IPS DF 6.9 (cell line): ENCODE data around the gene CCDC177.
A peak's percentile ranks its signal among the peaks of the same experiment; 100 is the strongest.

Experiments used
- DNase-seq: peaks from one replicate; pipeline ENCODE4 v3.0.0-alpha.2; 2013; ENCODE audit warnings: low read depth, low spot score
- H3K27ac ChIP-seq: one replicate; pipeline ENCODE4 v1.5.1; 2013; ENCODE audit warnings: low read length, control low read depth
- H3K27me3 ChIP-seq: 2 replicates; pipeline ENCODE4 v1.6.1; 2013; ENCODE audit warnings: mild to moderate bottlenecking, low read length; ENCODE audit not compliant: control insufficient read depth, insufficient read depth
- H3K36me3 ChIP-seq: 2 replicates; pipeline ENCODE4 v1.6.1; 2013; ENCODE audit warnings: low read length; ENCODE audit not compliant: control insufficient read depth, insufficient read depth
- H3K4me1 ChIP-seq: 2 replicates; pipeline ENCODE4 v1.6.1; 2013; ENCODE audit warnings: low read length; ENCODE audit not compliant: control insufficient read depth, insufficient read depth
- H3K4me3 ChIP-seq: 2 replicates; pipeline ENCODE4 v1.5.1; 2013; ENCODE audit warnings: mild to moderate bottlenecking, low read length
- H3K9me3 ChIP-seq: 2 replicates; pipeline ENCODE4 v1.6.1; 2013; ENCODE audit warnings: low read length, inconsistent platforms; ENCODE audit not compliant: control insufficient read depth, insufficient read depth
- WGBS: extraction: QIAGEN DNeasy Blood & Tissue Kit; methylation state at CpG from one replicate; pipeline ENCODE4 v1.1.7; 2013; ENCODE audit warnings: mixed read lengths, missing lambda C conversion rate; ENCODE audit not compliant: insufficient read length, insufficient coverage; 5-methylcytosine and 5-hydroxymethylcytosine counted together

The CCDC177 gene

DNA sequence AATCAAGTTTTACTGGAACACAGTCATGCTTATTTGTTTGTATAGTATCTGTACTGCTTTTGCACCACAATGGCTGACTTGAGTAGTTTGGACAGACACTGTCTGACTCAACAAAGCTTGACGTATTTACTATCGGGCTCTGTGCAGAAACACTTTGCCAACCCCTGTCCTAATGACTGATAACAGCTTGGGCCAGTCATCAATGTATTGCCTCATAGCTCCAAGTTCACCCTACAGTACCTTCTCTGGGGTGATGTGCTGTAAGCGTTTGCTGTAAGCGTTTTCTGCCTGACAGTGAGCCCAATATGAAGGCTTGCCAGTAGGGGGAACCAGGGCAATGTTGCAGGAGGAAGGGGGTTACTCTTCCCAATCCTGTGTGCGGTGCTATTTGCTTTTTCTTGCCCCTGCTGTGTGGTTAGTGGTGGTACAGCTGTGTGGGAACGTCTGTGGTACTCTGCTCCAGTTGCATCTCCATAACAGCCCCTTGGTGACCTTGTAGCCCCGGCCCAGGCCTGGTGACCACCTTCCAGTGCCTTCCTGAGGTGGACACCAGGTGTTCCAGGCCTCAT is 5.4 kb upstream of the CCDC177 start:
- H3K27me3 ChIP-seq = no peaks in the 10 kb centered on the region
- no peak for DNase-seq
- no CpG with 5 or more reads among the region's 7 CpGs for WGBS
- no peak overlapping the region for H3K27ac ChIP-seq
- no peak overlapping the region for H3K4me3 ChIP-seq
- no peaks in the 10 kb centered on the region for H3K36me3 ChIP-seq
- H3K4me1 ChIP-seq = 0 out of 2 replicates have a peak, but pooled peaks cover 2% of the 10 kb centered on the region
- H3K9me3 ChIP-seq = no peaks in the 10 kb centered on the region

DNA sequence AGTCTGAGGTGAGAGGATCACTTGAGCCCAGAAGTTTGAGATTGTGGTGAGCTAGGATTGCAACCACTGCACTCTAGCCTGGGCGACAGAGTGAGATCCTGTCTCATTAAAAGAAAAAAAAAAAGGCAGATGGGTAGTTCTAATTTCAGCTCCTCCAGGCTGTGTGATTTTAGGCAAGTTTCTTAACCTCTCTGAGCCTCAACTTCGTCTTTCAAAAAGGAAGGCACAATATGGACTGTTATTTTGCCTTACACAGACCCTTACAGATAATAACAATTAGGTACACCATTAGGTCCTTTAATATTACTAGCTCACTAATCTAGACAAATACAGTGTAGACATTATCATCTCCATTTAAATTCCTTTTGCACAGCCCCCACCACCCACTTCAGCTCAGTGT is 4.8 kb upstream of the CCDC177 start:
- H3K9me3 ChIP-seq = no peaks in the 10 kb centered on the region
- H3K36me3 ChIP-seq = no peaks in the 10 kb centered on the region
- no peaks in the 10 kb centered on the region for H3K27me3 ChIP-seq
- no peak for DNase-seq
- 0 out of 2 replicates have a peak, but pooled peaks cover 2% of the 10 kb centered on the region for H3K4me1 ChIP-seq
- no peak overlapping the region for H3K27ac ChIP-seq
- no peak overlapping the region for H3K4me3 ChIP-seq
- no CpG with 5 or more reads among the region's 2 CpGs for WGBS

DNA sequence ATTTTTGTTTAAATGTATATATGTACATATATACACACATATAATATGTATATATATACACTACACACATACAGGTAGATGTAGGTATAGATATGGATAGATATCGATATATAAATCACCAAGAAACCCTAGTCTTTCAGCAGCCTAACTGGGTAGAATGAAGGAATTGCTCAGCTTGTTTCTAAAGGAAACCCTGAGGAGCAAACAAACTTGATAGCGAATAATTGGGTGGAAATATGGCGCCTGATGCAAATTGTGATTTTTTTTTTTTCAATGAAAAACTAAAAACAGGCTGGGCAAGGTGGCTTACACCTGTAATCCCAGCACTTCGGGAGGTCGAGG is 254 bp upstream of the CCDC177 start:
- Histone ChIP-seq H3K4me1 (peaks cover 3% of the 10 kb centered on the region; the same call in 1 of the 2 replicates), H3K27me3 (peaks cover 33% of the 10 kb centered on the region), H3K9me3 (no peaks in the 10 kb centered on the region), H3K27ac (no peak overlapping the region), H3K4me3 (no peak overlapping the region), H3K36me3 (no peaks in the 10 kb centered on the region; the same call in 1 of the 2 replicates)
- no CpG with 5 or more reads among the region's 5 CpGs for WGBS
- no peak for DNase-seq

- no CpG with 5 or more reads among the region's 15 CpGs for WGBS
- Histone ChIP-seq H3K27ac (no peak overlapping the region), H3K4me3 (no peak overlapping the region; the same call in 1 of the 2 replicates), H3K9me3 (no peaks in the 10 kb centered on the region), H3K36me3 (no peaks in the 10 kb centered on the region; the same call in 1 of the 2 replicates), H3K4me1 (peaks cover 3% of the 10 kb centered on the region; the same call in 1 of the 2 replicates), H3K27me3 (peaks cover 35% of the 10 kb centered on the region)
- DNase-seq = no peak
Observed at GRCh38 chr14:69573831-69574262, 824 bp downstream of the CCDC177 start.

DNA sequence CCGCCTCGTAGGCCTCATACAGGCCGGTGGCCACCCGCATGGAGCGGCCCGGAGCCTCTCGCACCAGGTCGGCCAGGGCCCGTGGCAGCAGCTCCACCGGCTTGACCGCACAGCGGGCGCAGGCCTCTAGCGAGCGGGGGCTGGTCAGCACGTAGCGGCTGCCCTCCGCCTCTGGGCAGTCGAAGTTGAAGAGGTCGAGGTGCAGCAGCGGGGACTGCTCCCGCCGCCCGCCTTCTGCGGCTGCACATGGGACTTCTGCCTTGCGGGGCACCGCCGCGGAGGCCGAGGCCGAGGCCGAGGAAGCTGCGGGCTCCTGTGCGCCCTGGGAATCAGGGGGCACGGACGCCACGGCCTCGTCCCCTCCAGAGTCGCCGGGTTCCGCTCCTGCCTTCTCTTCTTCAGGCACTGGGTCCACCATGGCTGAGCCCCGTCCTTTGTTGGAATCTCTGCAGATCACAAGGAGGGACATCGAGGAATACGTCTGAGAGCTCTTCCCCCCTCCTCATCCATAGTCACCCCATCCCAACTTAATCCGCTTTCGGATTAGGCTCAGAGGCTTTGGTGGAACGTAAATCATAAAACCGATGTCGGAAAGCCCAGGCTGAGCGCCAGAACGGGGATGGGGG is 1.4 kb downstream of the CCDC177 start:
- no CpG with 5 or more reads among the region's 51 CpGs for WGBS
- Histone ChIP-seq H3K9me3 (no peaks in the 10 kb centered on the region), H3K4me1 (peaks cover 3% of the 10 kb centered on the region; the same call in 1 of the 2 replicates), H3K4me3 (no peak overlapping the region), H3K27me3 (peaks cover 35% of the 10 kb centered on the region), H3K27ac (no peak overlapping the region), H3K36me3 (no peaks in the 10 kb centered on the region; the same call in 1 of the 2 replicates)
- no peak for DNase-seq

DNA sequence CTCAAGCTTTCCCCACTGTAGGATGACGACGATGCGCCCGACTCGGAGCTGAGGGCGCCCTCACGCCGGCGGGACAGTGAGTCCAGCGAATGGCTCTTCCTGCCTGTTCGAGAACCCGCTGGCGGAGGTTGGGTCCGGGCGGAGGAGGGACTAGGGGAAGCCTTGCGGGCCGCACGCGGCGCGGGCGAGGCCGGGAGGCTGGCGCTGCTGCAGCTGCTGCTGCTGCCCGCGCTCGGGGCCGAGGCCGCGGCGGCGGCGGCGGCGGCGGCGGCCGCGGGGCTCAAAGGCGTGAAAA is 1.9 kb downstream of the CCDC177 start:
- DNase-seq = no peak
- Histone ChIP-seq H3K4me3 (no peak overlapping the region), H3K27me3 (peaks cover 35% of the 10 kb centered on the region), H3K27ac (no peak overlapping the region), H3K36me3 (no peaks in the 10 kb centered on the region; the same call in 1 of the 2 replicates), H3K9me3 (no peaks in the 10 kb centered on the region), H3K4me1 (peaks cover 3% of the 10 kb centered on the region; the same call in 1 of the 2 replicates)
- WGBS = no CpG with 5 or more reads among the region's 40 CpGs

GRCh38 chr14:69572030-69572840 is 2.4 kb downstream of the CCDC177 start:
- Histone ChIP-seq H3K36me3 (no peaks in the 10 kb centered on the region; the same call in 1 of the 2 replicates), H3K27me3 (peaks cover 35% of the 10 kb centered on the region), H3K27ac (no peak overlapping the region), H3K4me1 (peaks cover 3% of the 10 kb centered on the region; the same call in 1 of the 2 replicates), H3K4me3 (peak overlapping the region; percentile 17; the same call in 1 of the 2 replicates), H3K9me3 (no peaks in the 10 kb centered on the region)
- DNase-seq = no peak
- no CpG with 5 or more reads among the region's 112 CpGs for WGBS

DNA sequence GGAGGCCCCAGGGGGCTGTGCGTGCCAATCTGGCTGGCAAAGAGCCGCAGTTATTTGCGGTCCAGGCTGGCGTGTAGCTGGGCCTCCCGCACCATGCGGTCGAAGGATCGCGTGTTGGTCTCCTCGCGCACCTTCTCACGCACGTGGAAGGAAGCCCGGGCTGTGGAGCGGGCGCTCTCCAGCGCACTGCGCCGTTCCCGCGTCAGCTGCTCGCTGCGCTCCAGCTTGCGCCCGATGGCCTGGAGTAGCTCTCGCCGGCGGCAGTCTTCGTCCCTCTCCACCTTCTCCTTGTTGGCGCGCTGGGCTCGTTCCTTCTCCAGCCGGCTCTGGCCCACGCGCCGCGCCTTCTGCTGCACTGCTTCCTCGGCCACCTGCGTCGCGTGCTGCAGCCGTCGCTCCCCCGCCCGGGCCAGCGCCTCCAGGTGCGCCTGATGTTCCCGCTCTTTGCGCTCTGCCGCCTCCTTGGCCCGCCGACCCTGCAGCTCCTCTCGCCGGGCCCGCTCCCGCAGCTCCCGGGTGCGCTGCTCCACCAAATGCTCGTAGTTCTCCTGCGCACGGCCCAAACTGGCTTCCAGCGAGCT is 3.1 kb downstream of the CCDC177 start:
- peak overlapping the region; percentile 17; the same call in 1 of the 2 replicates for H3K4me3 ChIP-seq
- H3K9me3 ChIP-seq = no peaks in the 10 kb centered on the region
- H3K4me1 ChIP-seq = peaks cover 3% of the 10 kb centered on the region; the same call in 1 of the 2 replicates
- no peak for DNase-seq
- peaks cover 35% of the 10 kb centered on the region for H3K27me3 ChIP-seq
- WGBS = no CpG with 5 or more reads among the region's 62 CpGs
- H3K27ac ChIP-seq = no peak overlapping the region
- no peaks in the 10 kb centered on the region; the same call in 1 of the 2 replicates for H3K36me3 ChIP-seq

DNA sequence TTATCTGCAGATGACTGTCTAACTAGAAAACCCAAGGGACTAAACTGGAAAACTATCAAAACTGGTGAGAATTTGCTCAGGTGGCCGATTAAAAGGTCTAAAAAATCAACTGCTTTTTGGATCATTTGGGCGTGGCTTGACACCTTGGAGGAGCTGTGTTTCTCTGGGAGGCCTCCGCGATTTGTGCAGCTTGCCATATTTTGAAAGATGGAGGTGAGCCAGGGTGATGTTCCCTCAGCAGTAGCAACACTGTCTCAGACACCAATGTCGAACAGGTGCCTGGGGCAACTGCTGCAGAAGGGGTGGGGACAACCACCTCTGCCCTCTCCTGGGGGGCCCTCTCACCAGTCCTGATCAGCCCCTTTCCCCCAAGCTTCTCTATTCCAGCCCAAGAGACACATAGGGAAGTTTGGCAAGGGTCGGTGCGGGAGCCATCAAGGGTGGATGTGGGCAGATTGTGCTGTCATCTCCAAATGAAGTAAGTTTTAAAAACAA is 3.8 kb downstream of the CCDC177 start:
- WGBS = no CpG with 5 or more reads among the region's 7 CpGs
- Histone ChIP-seq H3K4me1 (peaks cover 3% of the 10 kb centered on the region; the same call in 1 of the 2 replicates), H3K27ac (no peak overlapping the region), H3K27me3 (peaks cover 35% of the 10 kb centered on the region), H3K36me3 (no peaks in the 10 kb centered on the region; the same call in 1 of the 2 replicates), H3K4me3 (no peak overlapping the region), H3K9me3 (no peaks in the 10 kb centered on the region)
- no peak for DNase-seq

- no CpG with 5 or more reads among the region's 2 CpGs for WGBS
- DNase-seq = no peak
- peaks cover 35% of the 10 kb centered on the region for H3K27me3 ChIP-seq
Observed at GRCh38 chr14:69569859-69570258, 4.8 kb downstream of the CCDC177 start.

More at GRCh38 chr14:69569859-69570258, 4.8 kb downstream of the CCDC177 start:
- Histone ChIP-seq H3K27ac (no peak overlapping the region), H3K36me3 (no peaks in the 10 kb centered on the region; the same call in 1 of the 2 replicates), H3K9me3 (no peaks in the 10 kb centered on the region), H3K4me3 (no peak overlapping the region), H3K4me1 (peaks cover 3% of the 10 kb centered on the region; the same call in 1 of the 2 replicates)
